Measurements from ENCODE around the gene MIS12. TPM values are rescaled to one million over a fixed set of nuclear protein-coding genes. Genes with fewer than 3 reads are reported as not detected.

Gene MIS12
- total RNA-seq, 4 donors from 2014 or later = 5.6 to 19.1 (median 12.9) TPM

GRCh38 chr17:5439446-5439764, 47.0 kb upstream of the MIS12 start:
- no peak for DNase-seq
- Histone ChIP-seq H3K36me3 (peaks cover 0 to 24% (median 5%) of the 10 kb centered on the region in 4 donors), H3K27me3 (no peaks in the 10 kb centered on the region), H3K4me3 (peak overlapping the region in 3 of 4 donors; percentile 71 to 97 (median 77)), H3K9me3 (no peaks in the 10 kb centered on the region), H3K4me1 (peaks cover 5 to 29% (median 15%) of the 10 kb centered on the region in 4 donors), H3K27ac (peak overlapping the region; percentile 86 to 89 (median 88))
- WGBS, 2 donors (ENCODE audit: low coverage in 1 of 2) = 0 to 14% methylated on average over 1 of the region's 1 CpG
- intact Hi-C loops (cut with DNase I; ENCODE audit: low total_unique reads) = no loop called here
- TF ChIP-seq POLR2AphosphoS5 (IDR thresholded peaks at IDR 0.05) (no peak), CTCF (IDR thresholded peaks at IDR 0.05) (peak in 2 of 5 experiments; percentile 28 to 49), EP300 (IDR thresholded peaks at IDR 0.05; ENCODE audit: low read depth) (no peak)
- in situ Hi-C loops (cut with MboI; ENCODE audit: low pct_ligation_motif_present in 1 of 4, low pct_unique_long_range_greater_than_20kb in 1 of 4, low sequenced_read_pairs in 3 of 4) = no loop called here

GRCh38 chr17:5443728-5444127, 42.6 kb upstream of the MIS12 start:
- 93 to 94% methylated on average over 2 to 6 of the region's 6 CpGs for WGBS, 2 donors (ENCODE audit: low coverage in 1 of 2)
- Histone ChIP-seq H3K4me3 (no peak overlapping the region), H3K4me1 (peaks cover 0 to 6% (median 3%) of the 10 kb centered on the region in 4 donors), H3K27ac (no peak overlapping the region), H3K9me3 (no peaks in the 10 kb centered on the region), H3K36me3 (peaks cover 0 to 26% (median 10%) of the 10 kb centered on the region in 4 donors), H3K27me3 (no peaks in the 10 kb centered on the region)
- in situ Hi-C loops (cut with MboI; ENCODE audit: low pct_ligation_motif_present in 1 of 4, low pct_unique_long_range_greater_than_20kb in 1 of 4, low sequenced_read_pairs in 3 of 4) (no loop called here), intact Hi-C loops (cut with DNase I; ENCODE audit: low total_unique reads) (no loop called here)
- no peak for DNase-seq
- TF ChIP-seq POLR2A (IDR thresholded peaks at IDR 0.05) = no peak

GRCh38 chr17:5444209-5444608, 42.2 kb upstream of the MIS12 start:
- Histone ChIP-seq H3K9me3 (no peaks in the 10 kb centered on the region), H3K27ac (no peak overlapping the region), H3K36me3 (peaks cover 0 to 26% (median 12%) of the 10 kb centered on the region in 4 donors), H3K4me1 (peaks cover 0 to 6% (median 3%) of the 10 kb centered on the region in 4 donors), H3K4me3 (no peak overlapping the region), H3K27me3 (no peaks in the 10 kb centered on the region)
- in situ Hi-C loops (cut with MboI; ENCODE audit: low pct_ligation_motif_present in 1 of 4, low pct_unique_long_range_greater_than_20kb in 1 of 4, low sequenced_read_pairs in 3 of 4) (no loop called here), intact Hi-C loops (cut with DNase I; ENCODE audit: low total_unique reads) (no loop called here)
- WGBS, 2 donors (ENCODE audit: low coverage in 1 of 2) = 97 to 100% methylated on average over 3 to 22 of the region's 22 CpGs
- DNase-seq = no peak
- no peak for TF ChIP-seq EP300 (IDR thresholded peaks at IDR 0.05; ENCODE audit: low read depth)

- no peak overlapping the region for H3K4me3 ChIP-seq
- TF ChIP-seq CTCF (IDR thresholded peaks at IDR 0.05) (no peak), POLR2A (IDR thresholded peaks at IDR 0.05) (no peak), POLR2AphosphoS5 (IDR thresholded peaks at IDR 0.05) (no peak), EP300 (IDR thresholded peaks at IDR 0.05; ENCODE audit: low read depth) (no peak)
- no peaks in the 10 kb centered on the region for H3K4me1 ChIP-seq
- WGBS, 2 donors (ENCODE audit: low coverage in 1 of 2) = 83 to 93% methylated on average over 3 to 8 of the region's 8 CpGs
- no peak for DNase-seq
- H3K36me3 ChIP-seq = peaks cover 0 to 37% (median 17%) of the 10 kb centered on the region in 4 donors
- intact Hi-C loops (cut with DNase I; ENCODE audit: low total_unique reads) = no loop called here
- no peak overlapping the region for H3K27ac ChIP-seq
- no peaks in the 10 kb centered on the region for H3K9me3 ChIP-seq
- in situ Hi-C loops (cut with MboI; ENCODE audit: low pct_ligation_motif_present in 1 of 4, low pct_unique_long_range_greater_than_20kb in 1 of 4, low sequenced_read_pairs in 3 of 4) = no loop called here
- H3K27me3 ChIP-seq = no peaks in the 10 kb centered on the region
Observed at GRCh38 chr17:5446786-5447185, 39.6 kb upstream of the MIS12 start.

GRCh38 chr17:5464717-5465507, 21.5 kb upstream of the MIS12 start:
- 89 to 92% methylated on average over 7 to 10 of the region's 10 CpGs for WGBS, 2 donors (ENCODE audit: low coverage in 1 of 2)
- intact Hi-C loops (cut with DNase I; ENCODE audit: low total_unique reads) = no loop called here
- TF ChIP-seq POLR2AphosphoS5 (IDR thresholded peaks at IDR 0.05) = no peak
- TF ChIP-seq CTCF (IDR thresholded peaks at IDR 0.05) = no peak
- TF ChIP-seq POLR2A (IDR thresholded peaks at IDR 0.05) = no peak
- no peak for TF ChIP-seq EP300 (IDR thresholded peaks at IDR 0.05; ENCODE audit: low read depth)

More at GRCh38 chr17:5464717-5465507, 21.5 kb upstream of the MIS12 start:
- H3K9me3 ChIP-seq = no peaks in the 10 kb centered on the region
- peaks cover 5 to 20% (median 17%) of the 10 kb centered on the region in 4 donors for H3K4me1 ChIP-seq
- H3K4me3 ChIP-seq = no peak overlapping the region
- no peaks in the 10 kb centered on the region for H3K27me3 ChIP-seq
- in situ Hi-C loops (cut with MboI; ENCODE audit: low pct_ligation_motif_present in 1 of 4, low pct_unique_long_range_greater_than_20kb in 1 of 4, low sequenced_read_pairs in 3 of 4) = no loop called here
- H3K27ac ChIP-seq = no peak overlapping the region
- no peak for DNase-seq
- H3K36me3 ChIP-seq = peaks cover 0 to 8% (median 0%) of the 10 kb centered on the region in 4 donors

Data from transverse colon (tissue), 4 donors.